Right ventricle myocardium superior (tissue), 1 donor: ENCODE data around the gene ST6GAL1. TPM values are rescaled to one million over a fixed set of nuclear protein-coding genes. Genes with fewer than 3 reads are reported as not detected.
"Not testable (repeated sequence)": the region's sequence is repeated elsewhere in the genome, so short reads cannot be mapped to it uniquely, and the experiment has no call there.

Experiments used
- ATAC-seq: fragments of 200-7000 bp; cut with Tn5 transposase; one replicate; pipeline ENCODE4 v1.9.1; 2020; ENCODE audit warnings: mild to moderate bottlenecking; ENCODE audit not compliant: poor library complexity
- DNase-seq: peaks from one replicate; pipeline ENCODE4 v3.0.0-alpha.2; 2020
- intact Hi-C: fragments of 100-400 bp; cut with DNase I; formaldehyde crosslinking; loops from one replicate; pipeline ENCODE4 v1.11.2; 2022
- total RNA-seq: library from RNA; stranded (reverse); fragmentation: NEBNext Ultra II Directional; extraction: Animal tissue kit (Norgen Biotek cat#: 25700); gene quantifications from one replicate; pipeline ENCODE4 v1.2.1, GENCODE V29; 2021
- donor health status: DM: no; HTN: yes; CAD: no; lungs with severe emphysema.

Gene ST6GAL1
- total RNA-seq, 1 donor from 2014 or later = 67.4 TPM

- DNase-seq, intact Hi-C loops, ATAC-seq: not testable (repeated sequence)
Measured at GRCh38 chr3:187023340-187023739, 93.0 kb downstream of the ST6GAL1 start.

GRCh38 chr3:187024536-187025226, 94.4 kb downstream of the ST6GAL1 start:
- no peak for ATAC-seq
- DNase-seq = no peak

GRCh38 chr3:187025254-187025655, 94.9 kb downstream of the ST6GAL1 start:
- no peak for DNase-seq
- intact Hi-C loops = no loop called here
- peak; percentile 14 for ATAC-seq

More at GRCh38 chr3:187024536-187025226, 94.4 kb downstream of the ST6GAL1 start:
- intact Hi-C loops = no loop called here

GRCh38 chr3:187025656-187026316, 95.5 kb downstream of the ST6GAL1 start:
- intact Hi-C loops = no loop called here
- DNase-seq = no peak
- peak; percentile 9 for ATAC-seq

GRCh38 chr3:187026317-187026670, 96.0 kb downstream of the ST6GAL1 start:
- no peak for ATAC-seq
- intact Hi-C loops = no loop called here
- no peak for DNase-seq

- DNase-seq (no peak), ATAC-seq (no peak)
- intact Hi-C loops = no loop called here
Measured at GRCh38 chr3:187027531-187028278, 97.4 kb downstream of the ST6GAL1 start.

- ATAC-seq (no peak), DNase-seq (no peak)
- intact Hi-C loops = no loop called here
Measured at GRCh38 chr3:187031934-187032333, 101.6 kb downstream of the ST6GAL1 start.

GRCh38 chr3:187036394-187036793, 106.1 kb downstream of the ST6GAL1 start:
- no peak for DNase-seq
- intact Hi-C loops = no loop called here
- ATAC-seq = no peak

- no peak for DNase-seq
- ATAC-seq = peak; percentile 70
- intact Hi-C loops = no loop called here
Measured at GRCh38 chr3:187039100-187039722, 108.9 kb downstream of the ST6GAL1 start.

GRCh38 chr3:187039723-187040414, 109.5 kb downstream of the ST6GAL1 start:
- intact Hi-C loops = no loop called here
- peak; percentile 23 for ATAC-seq
- no peak for DNase-seq

GRCh38 chr3:187040516-187041361, 110.4 kb downstream of the ST6GAL1 start:
- ATAC-seq = no peak
- DNase-seq = no peak
- intact Hi-C loops = no loop called here

- ATAC-seq (no peak), DNase-seq (no peak)
- intact Hi-C loops = no loop called here
Measured at GRCh38 chr3:187041362-187042307, 111.3 kb downstream of the ST6GAL1 start.

GRCh38 chr3:187042346-187042745, 112.0 kb downstream of the ST6GAL1 start:
- no peak for ATAC-seq
- DNase-seq = no peak
- intact Hi-C loops = no loop called here

- ATAC-seq = no peak
- no peak for DNase-seq
- intact Hi-C loops = no loop called here
Measured at GRCh38 chr3:187042874-187043458, 112.6 kb downstream of the ST6GAL1 start.

GRCh38 chr3:187044206-187044605, 113.9 kb downstream of the ST6GAL1 start:
- no peak for DNase-seq
- intact Hi-C loops = no loop called here
- ATAC-seq = no peak

- DNase-seq (peak; percentile 79), ATAC-seq (no peak)
Measured at GRCh38 chr3:187044867-187045552, 114.7 kb downstream of the ST6GAL1 start.

More at GRCh38 chr3:187044867-187045552, 114.7 kb downstream of the ST6GAL1 start:
- intact Hi-C loops = no loop called here
